Chondrocyte (in vitro differentiated cells): ENCODE data around the gene DLEU7. TPM values are rescaled to one million over a fixed set of nuclear protein-coding genes. Genes with fewer than 3 reads are reported as not detected.

Experiments used
- DNase-seq: peaks from one replicate; pipeline ENCODE4 v3.0.0; 2021; ENCODE audit warnings: mixed read lengths, low spot score
- H3K27ac Mint-ChIP-seq: one replicate; pipeline ENCODE4 v1.8.0; 2021; ENCODE audit warnings: mild to moderate bottlenecking, moderate library complexity, mixed read lengths; ENCODE audit not compliant: unreplicated experiment
- H3K27me3 Mint-ChIP-seq: 2 replicates; pipeline ENCODE4 v1.8.0; 2021; ENCODE audit warnings: low read depth, mixed read lengths
- H3K36me3 Mint-ChIP-seq: 2 replicates; pipeline ENCODE4 v1.8.0; 2021; ENCODE audit warnings: low read depth, mixed read lengths
- H3K4me1 Mint-ChIP-seq: 2 replicates; pipeline ENCODE4 v1.8.0; 2021; ENCODE audit warnings: low read depth, mild to moderate bottlenecking, mixed read lengths
- H3K4me3 Mint-ChIP-seq: one replicate; pipeline ENCODE4 v1.8.0; 2021; ENCODE audit warnings: mild to moderate bottlenecking, moderate library complexity, mixed read lengths; ENCODE audit not compliant: unreplicated experiment
- H3K9me3 Mint-ChIP-seq: 2 replicates; pipeline ENCODE4 v1.8.0; 2021; ENCODE audit warnings: low read depth, mixed read lengths
- total RNA-seq: library from RNA; stranded (reverse); gene quantifications from 3 replicates; pipeline ENCODE4 v1.2.1, GENCODE V29; 2021
- TF ChIP-seq, protein P1 (sequence below): fragments of 200-600 bp; sonication (generic); IDR thresholded peaks from 2 replicates; pipeline ENCODE4 v1.5.0; 2021; ENCODE audit warnings: antibody characterized with exemption, mild to moderate bottlenecking, moderate library complexity

DLEU7 gene
- total RNA-seq, 1 donor from 2014 or later: not detected

- H3K4me3 Mint-ChIP-seq: no peak overlapping the region
Measured at GRCh38 chr13:50779443-50780200, 63.9 kb downstream of the DLEU7 start.

More at GRCh38 chr13:50779443-50780200, 63.9 kb downstream of the DLEU7 start:
- Mint-ChIP-seq H3K36me3 (peaks cover 10% of the 10 kb centered on the region), H3K27ac (no peak overlapping the region), H3K4me1 (no peaks in the 10 kb centered on the region), H3K9me3 (peaks cover 16% of the 10 kb centered on the region), H3K27me3 (peaks cover 1% of the 10 kb centered on the region)
- DNase-seq: no peak
- TF ChIP-seq, protein P1, sequence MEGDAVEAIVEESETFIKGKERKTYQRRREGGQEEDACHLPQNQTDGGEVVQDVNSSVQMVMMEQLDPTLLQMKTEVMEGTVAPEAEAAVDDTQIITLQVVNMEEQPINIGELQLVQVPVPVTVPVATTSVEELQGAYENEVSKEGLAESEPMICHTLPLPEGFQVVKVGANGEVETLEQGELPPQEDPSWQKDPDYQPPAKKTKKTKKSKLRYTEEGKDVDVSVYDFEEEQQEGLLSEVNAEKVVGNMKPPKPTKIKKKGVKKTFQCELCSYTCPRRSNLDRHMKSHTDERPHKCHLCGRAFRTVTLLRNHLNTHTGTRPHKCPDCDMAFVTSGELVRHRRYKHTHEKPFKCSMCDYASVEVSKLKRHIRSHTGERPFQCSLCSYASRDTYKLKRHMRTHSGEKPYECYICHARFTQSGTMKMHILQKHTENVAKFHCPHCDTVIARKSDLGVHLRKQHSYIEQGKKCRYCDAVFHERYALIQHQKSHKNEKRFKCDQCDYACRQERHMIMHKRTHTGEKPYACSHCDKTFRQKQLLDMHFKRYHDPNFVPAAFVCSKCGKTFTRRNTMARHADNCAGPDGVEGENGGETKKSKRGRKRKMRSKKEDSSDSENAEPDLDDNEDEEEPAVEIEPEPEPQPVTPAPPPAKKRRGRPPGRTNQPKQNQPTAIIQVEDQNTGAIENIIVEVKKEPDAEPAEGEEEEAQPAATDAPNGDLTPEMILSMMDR: no peak

Other genes starting within 250 kb of the DLEU7 start
- gene RNASEH2B, start 66.1 kb upstream of the DLEU7 start, total RNA-seq: 18.2 to 23.5 TPM (median 22.3 TPM) in 3 replicates